HG03460 (cell line): Measurements from ENCODE around the gene CD244.

Source experiments
- ATAC-seq: cut with Tn5 transposase; IDR thresholded peaks from one replicate; pipeline ENCODE4 v1.9.1; 2021; ENCODE audit not compliant: unreplicated experiment

CD244 gene

GRCh38 chr1:160850541-160850940 lies 12.1 kb downstream of the CD244 start:
- no peak for ATAC-seq

- no peak for ATAC-seq
These were observed 16.4 kb downstream of the CD244 start for GRCh38 chr1:160846281-160846680.

DNA sequence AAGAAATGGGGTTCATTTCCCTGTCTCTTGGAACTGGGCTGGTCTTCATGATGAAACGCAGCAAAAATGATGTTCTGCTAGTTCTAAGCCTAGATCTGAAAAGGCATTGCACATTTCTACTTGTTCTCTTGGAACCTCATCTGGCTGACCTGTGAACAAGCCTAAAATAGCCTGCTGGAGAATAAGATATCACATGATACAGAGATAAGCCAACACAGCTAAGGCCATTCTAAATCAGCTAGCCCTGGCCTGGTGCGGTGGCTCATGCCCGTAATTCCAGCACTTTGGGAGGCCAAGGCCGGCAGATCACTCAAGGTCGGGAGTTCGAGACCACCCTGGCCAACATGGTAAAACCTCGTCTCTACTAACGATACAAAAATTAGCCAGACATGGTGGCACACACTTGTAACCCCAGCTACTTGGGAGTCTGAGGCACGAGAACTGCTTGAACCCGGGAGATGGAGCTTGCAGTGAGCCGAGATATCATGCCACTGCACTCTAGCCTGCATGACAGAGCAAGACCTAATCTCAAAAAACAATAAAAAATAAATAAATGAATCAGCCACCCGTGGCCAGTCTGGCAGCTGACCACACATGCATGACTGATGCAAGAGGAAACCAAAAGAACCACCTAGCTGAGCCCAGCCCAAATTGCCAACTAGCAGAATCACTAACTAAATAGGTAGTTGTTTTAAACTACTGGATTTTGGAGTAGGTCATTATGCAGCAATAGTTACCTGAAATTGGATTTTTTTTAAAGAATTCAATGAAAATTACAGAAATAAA lies 18.0 kb downstream of the CD244 start:
- ATAC-seq, result no peak

- no peak for ATAC-seq
These were observed 21.6 kb downstream of the CD244 start for GRCh38 chr1:160841079-160841478.

DNA sequence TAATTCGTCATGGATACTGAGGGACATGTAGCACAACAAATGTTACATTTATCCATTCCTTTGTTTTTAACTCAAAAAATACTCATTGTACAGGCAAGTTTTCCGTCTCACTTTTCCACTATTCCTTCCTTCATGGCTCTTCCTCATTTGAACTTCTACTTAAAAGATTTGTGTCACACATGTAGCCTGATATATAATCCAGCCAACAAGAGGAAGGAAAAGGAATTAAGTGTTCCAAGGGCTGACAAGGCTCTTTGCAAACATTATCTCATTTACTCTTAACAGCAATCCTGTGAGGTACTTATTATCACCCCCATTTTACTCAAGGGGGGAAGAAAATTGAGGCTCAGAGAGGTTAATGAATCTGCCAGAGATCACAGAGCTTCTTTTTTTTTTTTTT lies 22.9 kb downstream of the CD244 start:
- no peak for ATAC-seq

DNA sequence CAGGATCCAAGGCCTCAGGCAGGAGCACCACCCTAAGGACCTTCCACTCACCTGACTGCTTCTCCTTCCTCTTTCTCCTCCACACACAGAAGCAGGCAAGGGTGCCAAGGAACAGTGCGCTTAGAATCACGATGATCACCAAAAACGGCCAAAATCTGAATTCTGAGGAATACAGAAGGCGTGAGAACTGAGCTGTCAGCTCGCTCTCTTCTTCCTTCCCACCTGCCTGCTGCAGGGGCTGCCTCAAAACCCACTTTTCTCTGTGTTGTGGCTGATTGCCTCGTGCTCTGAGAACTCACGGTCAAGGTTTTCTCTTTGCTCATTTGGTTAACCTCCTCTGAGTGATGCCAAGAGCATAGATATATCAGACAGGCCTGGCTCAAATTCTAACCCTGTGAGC lies 23.8 kb downstream of the CD244 start:
- no peak for ATAC-seq

DNA sequence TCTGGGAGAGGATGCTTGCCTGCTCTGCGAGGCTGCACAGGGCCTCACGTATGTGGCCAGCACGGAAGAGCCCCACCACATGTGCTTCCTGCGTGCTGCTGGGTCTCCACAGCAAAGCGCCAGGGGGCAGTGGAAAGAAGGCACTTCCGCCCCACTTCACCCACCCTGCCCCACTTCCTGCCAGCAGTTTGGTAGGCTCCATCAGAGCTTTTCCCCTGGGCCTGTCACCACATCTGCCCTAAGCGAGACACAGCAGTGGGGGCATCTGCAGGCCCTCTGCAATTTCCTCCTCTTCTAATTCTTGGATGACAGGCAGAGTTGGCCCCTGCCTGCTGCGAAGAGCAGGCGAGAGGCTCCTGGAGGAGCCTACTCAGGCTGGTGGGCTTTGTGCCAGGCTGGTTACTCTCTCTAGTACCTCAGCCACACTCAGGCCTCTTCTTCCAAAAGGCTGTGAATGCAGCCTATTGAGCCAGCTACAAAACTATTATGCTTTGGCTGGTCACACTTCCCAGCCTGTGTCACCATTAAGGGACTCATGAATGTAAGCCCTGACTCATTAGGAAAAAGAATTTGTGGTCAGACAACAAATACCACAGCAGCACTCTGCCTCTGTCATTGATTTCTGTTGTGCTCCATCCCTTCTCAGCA lies 25.0 kb downstream of the CD244 start:
- peak; percentile 83 for ATAC-seq

DNA sequence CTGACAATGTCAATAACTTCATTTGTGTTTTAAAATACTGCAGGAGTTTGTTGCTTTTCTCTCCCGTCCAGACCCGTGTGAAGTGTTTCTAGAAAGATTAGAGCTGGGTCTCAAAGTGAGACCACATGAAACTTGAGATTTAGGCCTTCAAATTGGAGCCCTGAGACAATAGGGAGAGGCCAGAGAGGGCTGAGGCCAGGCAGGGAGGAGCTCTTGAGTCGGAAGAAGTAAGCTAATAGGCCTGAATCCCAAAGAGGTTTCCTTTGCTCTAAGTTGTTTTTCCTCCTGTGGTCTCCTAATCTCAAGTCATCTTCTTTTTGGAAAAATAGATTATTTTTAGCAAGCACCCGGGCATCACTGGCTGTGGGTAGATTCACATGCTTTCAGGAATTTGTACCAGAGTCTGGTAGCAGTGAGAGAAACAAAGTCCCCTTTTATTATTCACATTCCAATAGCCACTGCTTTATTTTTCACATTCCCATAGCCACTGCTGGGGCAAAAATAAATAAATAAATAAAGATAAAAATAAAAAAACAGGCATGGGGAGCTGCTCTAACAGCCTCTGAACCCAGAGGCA lies 25.6 kb downstream of the CD244 start:
- no peak for ATAC-seq

DNA sequence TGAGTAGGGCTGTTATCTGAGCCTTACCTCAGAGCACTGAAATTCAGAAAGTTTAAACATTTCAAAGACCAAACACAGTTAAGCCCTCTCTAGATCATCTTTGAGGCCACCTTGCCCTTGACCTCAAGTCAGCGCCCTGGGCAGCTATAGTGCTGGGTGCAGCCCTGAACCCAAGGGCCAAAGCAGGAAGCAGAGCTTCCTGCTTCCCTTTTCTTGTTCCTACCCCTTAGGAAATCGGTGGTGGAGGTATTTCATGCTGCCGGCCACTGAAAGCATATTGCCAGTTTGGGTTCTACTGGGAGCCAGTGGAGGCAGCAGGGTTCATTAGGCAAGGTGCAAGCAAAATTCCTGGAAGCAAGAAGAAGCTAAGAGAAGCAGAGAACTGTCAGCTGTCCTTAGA lies 26.1 kb downstream of the CD244 start:
- ATAC-seq, result no peak

DNA sequence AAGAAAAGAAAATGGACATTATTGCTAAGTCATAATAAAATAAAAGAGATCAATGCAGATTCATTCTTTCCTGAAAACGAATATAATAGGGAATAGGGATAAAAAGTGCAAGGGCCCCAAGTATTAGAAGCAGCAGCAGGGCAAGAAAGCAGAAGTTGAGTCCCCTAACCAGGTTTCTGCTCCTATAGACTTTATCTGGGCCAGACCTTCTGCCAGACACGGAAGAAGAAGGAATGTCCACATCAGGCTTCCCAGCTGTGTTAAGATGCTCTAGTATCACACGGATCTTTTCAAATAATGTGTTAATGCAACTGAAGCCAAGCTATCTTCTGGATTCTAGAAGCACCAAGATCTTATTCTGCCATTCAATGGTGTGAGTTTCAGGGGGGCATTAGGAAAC lies 26.9 kb downstream of the CD244 start:
- no peak for ATAC-seq

- no peak for ATAC-seq
These were observed 27.6 kb downstream of the CD244 start for GRCh38 chr1:160834945-160835565.

DNA sequence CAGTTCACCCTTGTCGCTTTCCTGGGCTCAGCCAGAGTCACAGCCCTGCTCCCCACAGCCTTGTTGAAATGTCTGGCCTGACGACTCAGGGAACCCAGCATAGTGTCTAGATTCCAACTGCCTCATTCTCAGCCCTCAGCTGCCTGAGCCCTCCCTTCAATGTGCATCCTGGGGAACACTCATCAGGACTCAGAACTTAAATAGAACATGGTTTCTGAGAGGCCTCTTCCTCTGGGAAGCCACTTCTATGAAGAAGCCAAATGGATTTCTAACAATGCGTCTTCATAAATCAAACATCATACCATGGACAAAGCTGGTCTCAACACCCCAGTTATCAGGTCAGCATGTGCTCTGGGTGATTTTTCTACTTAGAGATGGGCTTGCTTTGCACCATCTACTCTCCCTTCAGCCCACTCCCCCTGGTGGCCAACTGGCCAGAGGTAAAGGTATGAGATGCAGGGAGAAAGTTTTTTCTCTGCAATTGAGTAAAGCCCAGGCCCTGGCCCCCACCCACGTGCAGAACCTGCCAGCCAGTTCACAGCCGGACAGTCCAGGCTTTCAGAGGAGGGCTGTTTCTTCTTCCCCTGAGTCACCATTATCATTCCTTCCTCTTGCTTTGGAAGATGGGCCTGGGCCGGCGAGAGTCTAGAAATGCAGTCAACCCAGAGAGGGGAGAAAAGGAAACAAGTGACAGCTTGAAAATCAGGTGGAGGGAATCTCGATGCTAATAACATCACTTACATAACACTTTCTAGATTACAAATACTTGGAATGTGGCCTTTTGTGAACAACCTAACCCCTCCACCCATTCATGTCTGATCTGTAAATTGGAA lies 32.1 kb downstream of the CD244 start:
- ATAC-seq, result no peak

DNA sequence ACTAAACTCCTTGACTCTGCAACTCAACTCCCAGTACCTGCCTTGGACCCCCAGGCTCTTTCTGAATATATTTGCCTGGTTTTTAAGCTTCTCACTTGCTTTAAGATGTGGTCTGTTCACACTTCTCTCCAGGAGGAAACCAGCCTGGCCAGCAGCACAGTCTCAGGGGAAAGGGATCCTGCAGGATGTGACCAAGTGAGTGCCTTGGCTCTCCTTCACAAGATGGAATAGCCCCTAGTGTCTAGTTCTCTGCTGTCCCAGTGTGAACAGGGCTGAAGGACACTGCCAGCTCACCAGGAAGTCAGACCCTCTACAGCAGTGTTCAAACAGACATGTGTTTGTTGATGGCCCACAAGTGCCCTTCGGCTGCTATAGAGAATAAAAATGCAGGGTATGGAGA lies 32.9 kb downstream of the CD244 start:
- no peak for ATAC-seq

DNA sequence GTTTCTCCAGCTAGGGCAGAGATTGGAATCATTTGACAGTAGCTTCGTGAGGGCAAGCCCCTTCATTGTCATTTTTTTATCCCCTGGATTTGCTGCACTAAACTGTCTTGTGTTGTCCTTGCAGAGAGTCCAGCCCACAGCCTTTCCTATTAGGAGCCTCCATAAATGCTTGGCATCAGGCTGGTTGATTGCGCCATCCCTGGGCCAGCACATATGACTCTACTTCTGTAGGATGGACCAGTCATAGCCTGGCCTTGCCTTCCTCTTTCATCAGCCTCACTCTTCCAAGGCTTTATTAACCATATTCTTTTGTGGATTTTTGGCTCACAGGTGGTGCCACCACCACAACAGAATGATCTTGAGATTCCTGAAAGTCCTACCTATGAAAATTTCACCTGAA lies 35.3 kb downstream of the CD244 start:
- ATAC-seq, result no peak

DNA sequence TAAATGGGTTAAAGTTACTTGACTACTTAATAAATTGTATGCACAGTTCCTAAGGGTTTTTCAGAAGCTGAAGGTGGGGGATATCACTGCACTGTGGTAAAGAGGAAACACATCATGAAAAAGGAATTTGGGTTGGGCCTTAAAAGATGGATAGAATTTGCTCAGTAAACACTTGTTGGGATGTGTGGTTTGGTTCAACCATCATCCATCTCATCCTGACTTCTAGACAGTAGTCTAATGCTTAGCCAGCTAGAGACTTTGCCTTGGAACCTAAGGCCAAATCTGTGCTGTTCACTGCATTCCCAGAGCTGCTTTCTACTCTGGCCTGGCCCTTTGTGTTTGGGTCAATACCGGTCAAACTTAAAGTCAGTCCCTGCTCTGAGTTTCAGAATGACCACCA lies 36.1 kb downstream of the CD244 start:
- ATAC-seq, result no peak

DNA sequence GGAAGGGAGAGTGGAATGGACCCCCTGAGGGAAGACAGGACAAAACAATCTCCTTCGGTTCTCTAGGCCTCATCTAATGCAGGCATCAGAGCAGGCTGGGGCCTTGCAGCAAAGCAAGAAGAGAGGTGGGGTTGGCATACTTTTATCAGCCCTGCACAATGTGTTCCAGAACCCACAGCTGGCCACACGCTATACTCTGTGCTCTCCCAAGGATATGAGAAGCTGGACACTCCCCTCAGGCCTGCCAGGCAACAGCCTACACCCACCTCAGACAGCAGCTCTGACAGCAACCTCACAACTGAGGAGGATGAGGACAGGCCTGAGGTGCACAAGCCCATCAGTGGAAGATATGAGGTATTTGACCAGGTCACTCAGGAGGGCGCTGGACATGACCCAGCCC lies 39.4 kb downstream of the CD244 start:
- no peak for ATAC-seq

DNA sequence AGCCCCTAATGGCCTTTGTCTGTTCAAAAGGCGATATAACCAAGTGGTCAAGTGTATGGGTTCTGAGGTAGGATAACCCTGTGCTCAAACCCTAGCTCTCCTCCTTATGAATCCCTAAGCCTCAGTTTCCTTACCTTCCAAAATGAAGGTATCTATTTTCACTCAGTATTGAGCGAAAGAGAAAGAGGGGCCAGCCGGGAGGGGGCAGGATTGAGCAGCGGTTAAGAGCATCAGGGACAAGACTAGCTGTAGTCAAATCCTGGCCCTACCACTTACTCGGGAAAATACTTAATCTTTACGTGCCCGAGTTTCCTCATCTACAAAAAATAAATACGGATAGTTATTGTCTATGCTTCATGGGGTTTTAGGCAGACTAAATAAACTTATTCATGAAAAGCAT lies 41.1 kb downstream of the CD244 start:
- no peak for ATAC-seq

DNA sequence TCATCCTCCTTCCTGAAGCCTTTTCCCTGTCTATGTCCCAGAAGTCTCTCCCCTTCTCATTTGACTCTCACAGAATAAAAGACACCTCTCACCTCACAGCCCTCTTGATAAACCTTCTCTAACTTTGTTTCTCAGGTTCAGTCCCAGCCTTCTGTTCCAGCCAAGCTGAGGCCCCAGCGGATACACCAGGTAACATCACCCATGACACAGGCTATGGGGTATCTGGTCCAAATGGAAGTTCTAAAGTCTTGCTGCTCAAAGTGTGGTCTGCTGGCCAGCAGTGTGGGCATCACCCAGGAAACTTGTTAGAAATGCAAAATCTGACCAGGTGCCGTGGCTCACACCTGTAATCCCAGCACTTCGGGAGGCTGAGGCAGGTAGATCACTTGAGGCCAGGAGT lies 43.5 kb downstream of the CD244 start:
- ATAC-seq, result no peak

DNA sequence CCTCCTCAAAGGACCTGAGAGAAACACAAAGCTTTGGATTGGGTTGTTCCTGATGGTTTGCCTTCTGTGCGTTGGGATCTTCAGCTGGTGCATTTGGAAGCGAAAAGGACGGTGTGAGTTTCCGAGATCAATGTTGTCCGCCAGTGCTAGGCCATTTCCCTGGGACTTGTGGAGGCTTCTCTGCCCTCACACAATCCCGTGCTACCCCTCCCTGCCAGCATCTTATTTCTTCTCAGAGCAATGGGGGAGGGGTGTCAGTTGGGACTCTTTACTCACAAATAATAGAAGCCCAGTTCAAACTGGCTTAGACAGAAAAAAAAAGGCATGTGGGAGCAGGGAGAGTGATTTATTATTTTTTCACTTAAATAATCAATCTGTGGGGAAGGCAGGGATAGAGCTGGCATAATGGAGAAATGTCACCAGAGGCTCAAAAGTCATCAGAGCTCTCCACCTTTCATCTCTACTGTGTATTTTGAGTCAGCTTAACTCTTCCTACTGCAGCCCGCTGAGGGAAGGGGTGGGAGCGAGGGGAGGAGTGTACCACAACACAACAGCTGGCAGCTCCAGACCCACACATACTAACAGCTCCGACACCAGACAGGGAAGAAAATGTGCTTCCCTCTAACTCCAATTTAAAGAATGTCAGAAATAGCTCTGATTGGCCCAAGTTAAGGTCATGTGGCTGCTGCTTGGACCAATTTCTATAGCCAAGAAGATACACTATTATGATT lies 44.3 kb downstream of the CD244 start:
- no peak for ATAC-seq

DNA sequence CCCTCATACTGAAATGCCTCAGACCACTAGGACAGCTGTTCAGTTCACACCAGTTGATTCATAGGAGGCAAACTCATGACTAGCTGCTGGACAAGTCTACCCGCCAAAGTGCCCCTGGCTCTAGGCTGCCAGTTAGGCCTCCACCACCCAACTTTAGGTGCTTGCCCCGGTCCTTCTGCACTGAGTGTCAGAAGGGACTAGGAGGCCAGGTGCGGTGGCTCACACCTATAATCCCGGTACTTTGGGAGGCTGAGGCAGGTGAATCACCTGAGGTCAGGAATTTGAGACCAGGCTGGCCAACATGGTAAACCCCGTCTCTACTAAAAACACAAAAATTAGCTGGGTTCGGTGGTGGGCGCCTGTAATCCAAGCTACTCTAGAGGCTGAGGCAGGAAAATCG lies 47.8 kb downstream of the CD244 start:
- ATAC-seq, result no peak
